Left colon (tissue), 2 donors: ENCODE results near the gene CADPS. TPM values are rescaled to one million over a fixed set of nuclear protein-coding genes. Genes with fewer than 3 reads are reported as not detected.

ENCODE experiments used
- ATAC-seq: fragments of 200-7000 bp; cut with Tn5 transposase; one replicate; pipeline ENCODE4 v1.9.1; 2020; ENCODE audit warnings: mild to moderate bottlenecking, moderate library complexity
- DNase-seq, 2 donors: peaks; one replicate each; pipeline ENCODE4 v3.0.0-alpha.2; 2020
- intact Hi-C, 2 donors: fragments of 100-400 bp; cut with DNase I in 1 of 2; cut with micrococcal nuclease in 1 of 2; formaldehyde crosslinking; loops; one replicate each; pipeline versions ENCODE4 v1.11.2 to v1.14.0; 2022; cut with DNase I, micrococcal nuclease
- total RNA-seq, 2 donors: library from RNA; stranded (reverse); fragmentation: NEBNext Ultra II Directional; extraction: Animal tissue kit (Norgen Biotek cat#: 25700); gene quantifications; one replicate each; pipeline ENCODE4 v1.2.1, GENCODE V29; 2021
- donor health status: DM: no; HTN: no; CAD: no.
- donor health status: DM: yes; HTN: yes; CAD: no.

Gene CADPS
- total RNA-seq, 2 donors from 2014 or later: 3.7 to 4.4 TPM

GRCh38 chr3:62451211-62451887, 423.9 kb downstream of the CADPS start:
- DNase-seq: no peak
- ATAC-seq: no peak
- intact Hi-C loops: no loop called here

GRCh38 chr3:62446337-62446940, 428.8 kb downstream of the CADPS start:
- intact Hi-C loops: no loop called here
- DNase-seq: no peak
- no peak for ATAC-seq

- DNase-seq (no peak), ATAC-seq (peak; percentile 42)
- intact Hi-C loops: no loop called here
These were observed 429.9 kb downstream of the CADPS start for GRCh38 chr3:62445275-62445674.

GRCh38 chr3:62439978-62440377, 435.2 kb downstream of the CADPS start:
- DNase-seq (no peak), ATAC-seq (no peak)
- intact Hi-C loops: no loop called here

GRCh38 chr3:62439176-62439813, 435.9 kb downstream of the CADPS start:
- DNase-seq (no peak), ATAC-seq (no peak)
- intact Hi-C loops: no loop called here

- intact Hi-C loops: no loop called here
- no peak for DNase-seq
These were observed 438.4 kb downstream of the CADPS start for GRCh38 chr3:62436785-62437184.

GRCh38 chr3:62433396-62433795, 441.8 kb downstream of the CADPS start:
- intact Hi-C loops: no loop called here
- ATAC-seq (no peak), DNase-seq (no peak)

More at GRCh38 chr3:62436785-62437184, 438.4 kb downstream of the CADPS start:
- no peak for ATAC-seq

- intact Hi-C loops: no loop called here
- DNase-seq (no peak), ATAC-seq (no peak)
These were observed 454.0 kb downstream of the CADPS start for GRCh38 chr3:62421207-62421606.

- DNase-seq (no peak), ATAC-seq (no peak)
- intact Hi-C loops: no loop called here
These were observed 459.1 kb downstream of the CADPS start for GRCh38 chr3:62416144-62416543.

GRCh38 chr3:62415312-62415801, 459.9 kb downstream of the CADPS start:
- no peak for ATAC-seq
- no peak for DNase-seq
- intact Hi-C loops: no loop called here

- intact Hi-C loops: no loop called here
- ATAC-seq: no peak
- no peak for DNase-seq
These were observed 460.4 kb downstream of the CADPS start for GRCh38 chr3:62414786-62415185.

GRCh38 chr3:62413687-62414086, 461.5 kb downstream of the CADPS start:
- intact Hi-C loops: no loop called here
- no peak for ATAC-seq
- no peak for DNase-seq

GRCh38 chr3:62406945-62407344, 468.3 kb downstream of the CADPS start:
- intact Hi-C loops: no loop called here
- DNase-seq (no peak), ATAC-seq (no peak)

- intact Hi-C loops: no loop called here
- DNase-seq (no peak), ATAC-seq (no peak)
These were observed 469.6 kb downstream of the CADPS start for GRCh38 chr3:62405566-62405965.

GRCh38 chr3:62405135-62405534, 470.1 kb downstream of the CADPS start:
- ATAC-seq: no peak
- intact Hi-C loops: no loop called here

GRCh38 chr3:62404321-62404720, 470.9 kb downstream of the CADPS start:
- DNase-seq: no peak
- ATAC-seq: no peak
- intact Hi-C loops: no loop called here

More at GRCh38 chr3:62405135-62405534, 470.1 kb downstream of the CADPS start:
- DNase-seq: no peak

GRCh38 chr3:62403765-62404164, 471.5 kb downstream of the CADPS start:
- DNase-seq: no peak
- intact Hi-C loops: no loop called here
- ATAC-seq: no peak

GRCh38 chr3:62392626-62393292, 482.5 kb downstream of the CADPS start:
- DNase-seq (no peak), ATAC-seq (no peak)
- intact Hi-C loops: no loop called here

GRCh38 chr3:62387251-62387650, 488.0 kb downstream of the CADPS start:
- DNase-seq (no peak), ATAC-seq (no peak)
- intact Hi-C loops: no loop called here

- ATAC-seq (no peak), DNase-seq (no peak)
- intact Hi-C loops: no loop called here
These were observed 495.9 kb downstream of the CADPS start for GRCh38 chr3:62379321-62379798.
